HG03064 (cell line): ENCODE data around the gene KIF3A.

Source experiments
- ATAC-seq: cut with Tn5 transposase; IDR thresholded peaks from one replicate; pipeline ENCODE4 v1.9.1; 2021; ENCODE audit warnings: low read depth; ENCODE audit not compliant: unreplicated experiment

KIF3A gene

DNA sequence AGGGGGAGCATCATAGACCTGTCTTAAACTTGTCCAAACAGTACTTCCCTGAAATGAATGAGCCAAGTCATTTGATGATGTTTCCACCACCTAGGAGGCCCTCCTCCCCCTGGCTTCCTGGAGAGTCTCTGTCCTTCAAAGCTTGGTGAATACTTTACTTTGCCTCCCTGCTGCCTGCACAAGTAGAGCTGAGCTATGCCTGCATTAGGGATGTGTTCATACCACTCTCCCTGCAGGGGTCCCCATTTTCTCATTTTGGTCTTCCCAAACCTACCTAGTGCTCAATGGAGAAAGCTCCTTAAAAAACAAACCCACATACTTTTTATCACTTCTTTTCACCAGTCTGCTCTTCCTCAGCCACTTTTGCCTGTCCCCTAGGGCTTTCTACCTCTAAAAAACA, 17.6 kb upstream of the KIF3A start:
- no peak for ATAC-seq

DNA sequence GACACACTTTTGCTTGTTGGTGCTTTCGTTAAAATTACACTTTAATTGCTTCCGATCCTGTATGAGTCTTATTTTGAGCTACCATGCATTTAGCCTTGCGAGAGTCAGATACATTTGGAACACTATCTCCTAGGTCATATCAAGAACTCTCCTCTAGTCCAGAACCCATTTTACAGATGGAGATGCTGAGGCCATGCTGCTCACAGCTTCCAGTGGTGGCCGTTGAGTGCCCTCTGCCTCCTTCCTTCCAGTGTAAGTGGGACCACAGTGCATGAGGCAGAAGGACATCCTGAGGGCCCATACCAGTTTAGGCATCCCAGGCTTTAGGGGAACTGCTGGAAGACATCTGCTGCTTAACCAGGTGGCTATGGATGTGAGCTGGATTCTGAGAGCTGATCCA, 16.8 kb upstream of the KIF3A start:
- no peak for ATAC-seq

DNA sequence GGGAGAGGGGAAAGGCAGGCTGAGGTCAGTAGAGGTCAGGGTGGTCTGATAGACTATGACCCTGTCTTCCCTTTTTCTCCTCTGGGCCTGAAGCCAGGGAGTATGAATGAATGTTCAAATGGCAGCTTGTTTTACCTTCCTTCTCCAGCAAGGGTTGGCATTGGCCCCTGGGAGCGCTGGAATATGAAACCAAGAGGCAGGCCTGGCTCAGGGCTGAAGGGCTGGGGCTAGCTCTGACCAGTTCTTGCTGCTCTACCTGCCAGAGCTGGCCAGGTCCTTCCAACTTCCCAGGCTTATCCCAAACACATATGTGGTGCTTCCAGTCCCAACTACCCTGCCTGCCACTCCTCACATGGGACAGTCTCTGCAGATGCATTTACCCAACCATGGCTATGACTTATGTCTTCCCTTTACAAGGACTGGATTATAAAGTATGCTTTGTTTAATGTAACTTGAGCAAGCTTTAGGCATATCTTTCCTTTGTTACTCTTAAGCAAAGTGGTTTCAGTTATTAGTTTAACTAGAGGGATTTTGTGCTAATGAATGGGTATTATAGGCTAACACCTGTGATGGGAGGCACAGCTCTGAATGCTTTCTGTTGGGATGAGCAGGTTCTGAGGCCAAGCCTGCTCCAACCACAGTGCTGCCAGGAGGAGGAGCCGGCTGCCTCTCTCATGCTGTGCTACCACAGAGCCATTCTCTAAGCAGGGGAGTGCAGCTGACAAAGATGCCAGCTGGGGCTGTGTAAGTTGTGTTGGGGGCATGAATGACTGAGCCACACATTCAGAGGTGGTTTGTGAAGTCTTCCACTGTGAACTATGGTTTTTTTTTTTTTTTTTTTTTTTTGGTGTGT, 16.0 kb upstream of the KIF3A start:
- ATAC-seq, result no peak

DNA sequence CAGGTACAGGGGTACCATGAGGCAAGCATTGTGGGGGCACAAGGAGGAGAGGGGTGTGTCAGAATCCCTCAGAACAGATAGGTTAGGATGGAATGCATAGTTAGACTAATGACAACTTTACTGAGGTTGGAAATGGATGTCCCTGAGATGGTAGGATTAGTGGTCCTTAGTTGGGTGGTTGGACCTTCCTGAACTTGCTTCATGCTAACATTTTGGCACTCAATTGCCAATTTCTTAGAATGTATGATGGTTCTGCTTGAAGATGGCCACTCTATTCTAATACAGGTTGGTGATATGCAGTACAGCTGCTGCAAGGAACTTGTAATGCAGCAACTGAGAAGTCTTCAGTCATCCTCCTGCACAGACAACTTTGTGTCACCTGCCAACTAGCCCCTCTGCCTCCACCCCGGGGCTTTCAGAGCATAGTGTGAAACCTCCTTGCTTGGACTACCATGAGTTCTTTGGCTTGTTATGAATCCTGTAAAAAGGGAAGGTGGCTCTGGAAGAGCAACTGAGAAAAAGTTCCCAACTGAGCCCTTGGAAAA, 15.3 kb upstream of the KIF3A start:
- no peak for ATAC-seq

DNA sequence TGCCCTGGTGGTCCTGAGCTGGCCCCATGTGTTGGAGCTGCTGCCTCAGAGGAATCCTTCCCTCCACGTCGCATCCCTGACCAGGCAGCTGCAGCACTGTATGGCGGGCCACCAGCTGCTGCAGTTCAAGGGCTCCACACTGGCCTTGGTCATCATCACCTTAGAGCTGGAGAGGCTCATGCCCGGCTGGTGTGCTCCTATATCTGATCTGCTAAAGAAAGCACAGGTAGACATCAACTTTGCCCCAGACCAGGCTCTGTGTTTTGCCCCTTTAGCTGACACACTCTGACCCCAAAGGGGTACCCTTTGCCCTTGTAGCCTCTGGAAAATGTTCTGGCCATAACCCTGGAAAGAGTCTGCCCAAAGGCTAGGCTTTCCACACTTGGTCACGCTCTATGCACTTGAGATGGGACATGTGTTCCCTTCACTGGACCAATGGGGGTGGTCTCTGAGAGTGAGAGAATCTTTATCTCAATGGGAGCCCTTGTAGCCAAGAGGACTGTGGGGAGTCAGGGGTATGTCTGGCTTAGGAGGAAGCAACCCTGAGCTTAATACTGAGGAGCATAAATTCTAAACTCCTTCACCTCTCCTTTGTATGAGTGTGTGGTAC, 14.7 kb upstream of the KIF3A start:
- no peak for ATAC-seq

DNA sequence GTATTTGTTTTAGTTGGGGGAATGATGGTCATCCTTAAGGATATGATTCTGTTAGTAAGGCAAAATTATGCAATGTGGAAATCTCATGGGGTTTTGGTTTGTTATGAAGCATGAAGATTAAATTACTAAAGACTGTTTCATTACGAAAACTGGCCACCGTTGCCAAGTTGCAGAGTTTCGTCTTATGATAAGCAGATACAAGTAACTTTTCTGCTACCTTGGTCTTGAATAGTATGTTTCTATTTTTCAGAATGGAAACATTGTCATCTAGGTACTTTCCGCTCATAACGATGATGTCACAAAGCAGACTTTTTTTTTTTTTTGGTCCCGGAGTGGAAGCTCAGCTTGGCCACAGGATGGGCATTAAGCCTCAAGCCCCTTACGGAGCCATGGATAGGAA, 14.1 kb upstream of the KIF3A start:
- peak; percentile 39 for ATAC-seq

DNA sequence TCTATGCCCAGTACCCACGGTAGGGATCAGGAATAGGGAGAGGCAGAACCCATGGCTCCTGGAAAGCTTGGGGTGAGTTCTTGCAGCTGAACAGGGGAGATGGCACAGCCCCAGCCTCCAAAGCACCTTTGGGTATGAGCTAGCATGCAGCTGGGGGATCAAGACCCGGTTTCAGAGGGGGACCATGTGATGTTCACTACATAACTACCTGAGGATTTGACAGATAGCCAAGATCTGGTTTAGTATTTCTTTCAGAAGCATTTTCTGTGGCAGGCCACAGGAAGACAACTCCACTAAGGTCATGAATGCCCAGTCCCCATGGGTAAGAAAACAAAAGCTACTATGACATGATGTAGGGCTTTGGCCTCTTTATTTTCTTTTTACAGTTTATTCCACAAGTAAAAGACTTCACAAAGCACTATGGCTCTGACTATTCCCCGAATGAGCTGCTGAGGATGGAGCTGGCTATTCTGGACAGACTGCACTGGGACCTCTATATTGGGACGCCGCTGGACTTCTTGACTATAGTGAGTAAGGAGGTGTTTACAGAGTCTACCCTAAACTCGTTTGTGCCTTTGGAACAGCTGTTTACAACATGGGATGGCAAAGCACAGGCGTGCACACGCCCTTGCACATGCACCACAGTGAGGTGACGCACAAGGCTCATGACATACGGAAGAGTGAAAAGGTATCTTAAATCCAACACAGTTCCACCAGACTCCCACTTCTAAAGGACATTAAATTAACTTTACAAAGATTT, 13.3 kb upstream of the KIF3A start:
- peak; percentile 37 for ATAC-seq

DNA sequence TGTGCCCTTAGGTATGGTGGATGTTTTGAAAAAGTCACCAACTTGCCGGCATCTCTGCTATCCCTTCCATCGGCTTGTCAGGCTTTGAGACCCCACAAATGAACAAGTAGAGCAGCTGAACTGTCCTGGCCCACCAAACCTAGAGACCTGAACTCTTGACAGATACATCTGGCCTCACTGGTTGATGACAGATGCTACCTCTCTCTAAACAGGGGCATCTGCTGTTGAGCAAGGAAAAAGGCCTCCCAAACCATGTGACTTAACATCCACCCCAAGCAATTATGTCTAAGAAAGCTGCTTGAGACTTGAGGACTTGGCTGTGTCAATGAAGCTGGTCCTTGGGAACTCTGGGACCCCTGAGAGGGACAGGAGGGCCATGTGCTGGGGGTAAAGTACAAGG, 12.2 kb upstream of the KIF3A start:
- ATAC-seq, result no peak

DNA sequence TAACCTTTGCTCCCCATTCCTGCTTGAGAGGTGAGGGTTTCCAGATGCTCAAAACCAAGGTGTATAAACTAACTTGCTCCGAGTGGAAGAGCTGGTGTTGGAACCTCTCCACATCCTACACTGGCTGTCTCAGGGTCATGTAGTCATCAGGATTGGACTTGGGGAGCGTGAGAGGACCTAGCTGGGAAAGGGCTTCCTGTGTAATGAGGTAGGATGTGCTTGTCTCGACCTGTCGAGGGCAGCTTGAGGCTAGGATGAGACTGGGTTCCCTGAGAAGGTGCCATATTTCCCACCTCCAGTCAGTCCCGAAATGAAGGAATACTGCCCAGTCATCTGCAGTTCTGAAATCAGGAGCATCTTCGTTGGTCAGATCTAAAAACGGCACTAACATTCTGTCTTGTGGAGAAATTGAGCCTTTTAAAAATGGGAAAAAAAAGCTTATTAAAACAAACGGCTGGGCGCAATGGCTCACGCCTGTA, 11.2 kb upstream of the KIF3A start:
- ATAC-seq, result no peak

DNA sequence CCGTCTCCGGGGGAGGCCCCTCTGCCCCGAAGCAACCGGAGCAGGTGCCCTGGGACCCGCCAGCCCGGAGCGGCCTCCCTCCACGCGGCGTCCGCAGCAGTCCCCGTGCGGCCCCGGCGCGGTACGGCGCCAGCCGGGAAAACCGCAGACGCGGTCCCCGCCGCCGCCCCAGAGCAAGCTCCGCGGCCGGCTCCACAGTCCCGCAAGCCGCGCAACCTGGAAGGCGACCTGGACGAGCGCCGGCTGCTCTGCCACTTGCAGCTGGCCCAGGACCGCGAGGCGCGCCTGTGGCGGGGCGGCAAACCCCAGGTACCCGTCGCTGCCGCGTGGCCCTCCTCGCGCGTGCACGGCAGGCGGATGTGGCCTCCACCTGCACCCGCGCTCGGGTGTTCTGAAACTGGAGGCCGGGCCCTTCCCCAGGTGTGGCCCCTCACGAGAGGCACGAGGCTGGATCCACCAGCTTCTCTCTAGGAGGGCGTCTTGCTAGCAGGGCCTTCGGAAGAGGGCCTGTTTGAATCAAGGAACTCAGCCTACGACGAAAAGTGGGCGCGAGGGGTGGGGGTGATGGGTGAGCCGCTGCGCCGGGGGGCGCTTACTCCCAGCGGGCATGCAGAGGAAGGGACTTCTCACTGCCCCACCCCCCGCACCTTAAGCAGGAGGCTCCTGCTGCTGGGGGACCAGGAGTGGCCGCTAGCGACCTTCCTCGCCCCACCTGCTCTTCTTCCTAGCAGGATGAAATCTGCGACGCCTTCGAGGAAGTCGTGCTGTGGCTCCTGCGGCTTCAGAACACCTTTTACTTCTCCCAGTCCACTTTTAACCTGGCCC, 10.5 kb upstream of the KIF3A start:
- ATAC-seq, result no peak

DNA sequence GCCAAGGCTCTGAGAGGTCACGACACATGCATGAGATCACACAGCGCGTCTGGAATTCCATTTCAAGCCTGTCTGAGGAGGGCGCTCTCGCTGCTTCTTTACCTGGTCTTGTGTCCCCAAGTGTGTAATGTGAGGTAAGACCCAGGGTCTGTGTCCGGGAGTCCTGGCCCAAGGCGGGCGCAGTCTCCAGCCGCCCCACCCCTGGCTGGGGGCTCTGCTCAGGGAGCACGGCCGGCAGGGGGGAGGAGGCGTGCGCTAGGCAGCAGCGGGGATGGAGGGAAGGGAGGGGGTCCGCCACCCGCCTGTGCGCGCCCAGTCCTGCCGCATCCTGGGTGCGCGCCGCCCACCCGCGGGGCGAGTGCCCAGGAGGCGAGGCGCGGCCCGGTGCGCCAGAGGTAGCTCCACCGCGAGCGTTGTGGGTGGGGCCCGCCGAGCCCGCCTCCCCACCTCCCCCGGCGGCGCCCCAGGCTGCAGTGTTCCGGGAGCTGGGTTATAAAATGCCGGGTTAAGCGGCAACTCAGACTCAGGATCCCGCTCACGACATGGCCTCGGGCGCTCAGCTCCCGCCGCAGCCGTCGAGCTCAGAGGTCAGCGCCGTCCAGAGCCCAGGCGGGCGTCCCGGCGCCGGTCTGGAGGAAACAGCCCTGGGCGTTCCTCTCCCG, 9.7 kb upstream of the KIF3A start, which contains the start of gene CCNI2:
CCNI2 (plus strand) TSS at position 473 of the 662 bp plus-strand sequence; CDS start at position 543, 70 bp downstream.
- ATAC-seq, result no peak

DNA sequence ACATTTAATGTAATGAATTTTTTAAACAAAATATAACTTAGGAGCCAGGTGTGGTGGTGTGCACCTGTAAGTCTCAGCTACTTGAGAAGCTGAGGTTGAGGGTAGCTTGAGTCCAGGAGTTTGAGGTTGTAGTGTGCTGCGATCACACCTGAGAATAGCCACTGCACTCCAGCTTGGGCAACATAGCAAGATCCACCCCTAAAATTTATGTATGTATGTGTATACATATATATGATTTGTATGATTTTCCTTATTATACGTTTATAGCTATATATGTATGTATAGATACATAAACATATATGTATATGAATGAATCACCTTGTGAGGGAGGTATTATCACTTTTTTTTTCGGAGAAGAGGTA, 9.2 kb upstream of the KIF3A start:
- no peak for ATAC-seq

DNA sequence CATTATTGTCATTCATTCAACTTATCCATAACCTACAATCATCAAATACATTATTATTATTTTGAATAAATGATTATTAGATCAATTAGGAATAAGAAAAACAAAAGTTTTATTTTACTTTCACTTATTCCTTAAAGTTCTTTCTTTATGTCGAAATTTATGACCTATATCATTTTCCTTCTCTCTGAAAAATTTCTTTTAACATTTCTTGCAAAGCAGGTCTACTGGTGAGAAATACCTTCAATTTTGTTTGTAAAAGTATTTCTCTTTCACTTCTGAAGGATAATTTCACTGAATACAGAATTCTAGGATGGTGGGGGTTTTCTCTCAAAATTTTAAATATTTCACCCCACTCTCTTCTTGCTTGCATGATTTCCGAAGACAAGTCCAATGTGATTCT, 7.3 kb upstream of the KIF3A start:
- no peak for ATAC-seq

DNA sequence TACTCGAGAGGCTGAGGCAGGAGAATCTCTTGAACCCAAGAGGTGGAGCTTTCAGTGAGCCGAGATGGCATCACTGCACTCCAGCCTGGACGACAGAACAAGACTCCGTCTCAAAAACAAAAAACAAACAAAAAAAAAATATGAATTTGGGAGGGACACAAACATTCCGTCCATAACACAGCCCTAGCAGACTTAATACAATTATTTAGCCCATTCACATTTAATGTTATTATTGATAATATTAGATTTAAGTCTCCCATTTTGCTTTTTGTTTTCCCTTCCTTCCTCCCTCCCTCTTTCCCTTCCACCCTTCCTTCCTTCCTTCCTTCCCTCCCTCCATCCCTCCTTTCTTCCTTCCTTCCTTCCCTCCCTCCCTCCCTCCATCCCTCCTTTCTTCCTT, 5.3 kb upstream of the KIF3A start:
- no peak for ATAC-seq

DNA sequence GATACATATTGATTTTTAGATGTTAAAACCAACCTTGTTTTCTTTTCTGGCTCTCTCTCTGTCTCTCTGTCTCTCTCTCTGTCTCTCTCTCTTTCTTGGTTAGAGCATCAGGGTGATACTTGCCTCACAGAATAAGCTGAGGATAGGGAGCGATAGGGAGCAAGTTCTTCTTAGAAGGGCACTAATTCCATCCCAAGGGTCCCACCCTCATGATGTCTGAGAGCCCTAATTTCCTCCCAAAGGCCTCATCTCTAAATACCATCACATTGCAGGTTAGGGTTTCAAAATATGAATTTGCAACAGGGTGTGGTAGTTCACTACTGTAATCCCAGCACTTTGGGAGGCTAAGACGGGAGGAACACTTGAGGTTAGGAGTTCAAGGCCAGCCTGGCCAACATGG, 4.8 kb upstream of the KIF3A start:
- no peak for ATAC-seq

DNA sequence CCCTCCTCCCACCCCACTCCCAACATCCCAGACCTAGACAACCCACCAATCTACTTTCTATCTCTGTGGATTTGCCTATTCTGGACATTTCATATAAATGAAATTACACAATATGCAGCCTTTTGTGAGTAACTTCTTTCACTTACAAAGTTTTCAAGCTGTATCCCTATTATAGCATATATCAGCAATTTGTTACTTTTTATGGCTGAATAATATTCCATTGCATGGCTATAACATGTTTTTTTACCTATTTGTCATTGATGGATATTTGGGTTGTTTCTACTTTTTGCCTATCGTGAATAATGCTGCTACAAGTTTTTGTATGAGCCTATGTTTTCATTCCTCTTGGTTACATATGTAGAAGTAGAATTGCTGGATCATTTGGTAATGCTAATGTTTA, 1.9 kb upstream of the KIF3A start:
- no peak for ATAC-seq

DNA sequence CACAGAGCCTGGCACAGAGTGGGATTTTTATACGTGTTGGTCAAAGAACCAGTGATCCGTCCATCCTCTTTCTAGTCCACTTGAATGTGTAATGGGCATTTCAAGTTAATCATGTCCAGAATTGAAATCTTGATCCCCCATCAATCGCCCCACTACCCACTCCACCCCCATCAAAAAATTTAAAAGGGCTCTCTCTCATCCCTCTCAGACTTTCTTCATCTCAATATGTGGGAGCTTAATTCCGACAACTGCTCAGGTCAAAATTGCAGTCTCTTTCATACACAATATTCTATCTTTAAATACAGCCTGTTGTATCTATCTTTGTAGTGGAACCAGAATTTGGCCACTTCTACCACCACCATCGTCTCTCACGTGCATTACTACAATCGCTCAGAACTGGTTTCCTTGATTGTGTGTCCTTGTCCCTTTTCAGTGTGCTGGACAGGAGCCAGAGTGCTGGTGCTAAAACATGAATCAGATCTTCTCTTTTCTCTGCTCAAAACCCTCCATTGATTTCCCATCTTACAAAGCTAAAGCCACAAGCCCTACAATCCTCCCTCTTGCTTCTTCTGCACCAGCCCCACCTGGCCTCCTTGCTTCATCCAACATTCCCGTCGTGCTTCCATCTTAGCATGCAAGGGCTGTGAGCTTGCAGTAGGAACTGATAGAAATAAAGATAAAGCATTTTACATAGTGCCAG, 786 bp upstream of the KIF3A start:
- no peak for ATAC-seq

DNA sequence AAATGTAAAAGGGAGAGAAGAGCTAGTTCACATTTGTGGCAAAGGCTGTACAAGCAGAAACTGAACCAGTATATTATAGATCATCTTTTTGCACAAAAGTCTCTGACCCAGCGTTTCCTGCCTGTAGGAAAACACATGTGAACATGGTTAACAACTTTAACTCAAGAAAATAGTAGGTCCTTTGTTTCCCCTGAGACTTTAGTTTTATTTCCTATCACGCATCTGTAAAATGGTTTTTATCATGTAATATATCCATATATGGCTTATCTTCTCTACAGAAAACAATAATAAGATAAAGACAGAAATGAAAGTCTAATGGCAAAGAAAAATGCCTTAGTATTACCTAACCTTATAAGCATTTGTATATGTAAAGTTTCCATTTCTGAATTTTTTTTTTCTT, 2.7 kb downstream of the KIF3A start:
- no peak for ATAC-seq

DNA sequence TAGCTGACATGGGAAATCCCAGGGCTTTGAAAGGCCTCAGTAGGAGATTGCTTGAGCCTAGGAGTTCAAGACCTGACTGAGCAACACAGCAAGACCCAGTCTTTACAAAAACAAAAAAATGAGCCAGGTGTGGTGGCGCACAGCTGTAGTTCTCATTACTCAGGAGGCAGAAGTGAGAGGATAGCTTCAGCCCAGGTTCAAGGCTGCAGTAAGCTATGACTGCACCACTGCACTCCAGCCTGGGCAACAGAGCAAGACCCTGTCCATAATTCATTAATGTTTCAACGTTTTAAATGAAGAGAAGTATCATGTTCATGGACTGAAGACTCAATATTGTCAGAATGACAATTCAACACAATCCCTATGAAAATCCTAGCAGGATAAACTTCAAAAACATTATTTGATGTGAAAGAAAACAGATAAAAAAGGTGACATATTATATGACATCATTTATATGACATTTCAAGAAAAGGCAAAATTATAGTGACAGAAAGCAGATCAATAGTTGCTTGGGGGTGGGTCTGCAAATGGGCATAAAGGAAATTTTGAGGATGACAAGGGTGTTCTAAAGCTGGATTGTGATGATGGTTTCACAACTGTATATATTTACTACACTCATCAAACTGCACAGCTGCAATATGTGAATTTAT, 3.7 kb downstream of the KIF3A start:
- no peak for ATAC-seq
